HG02852 (cell line): ENCODE measurements around the gene FAM163B.
"Not testable (repeated sequence)": the region's sequence is repeated elsewhere in the genome, so short reads cannot be mapped to it uniquely, and the experiment has no call there.

Source experiments
- ATAC-seq: cut with Tn5 transposase; IDR thresholded peaks from one replicate; pipeline ENCODE4 v1.9.1; 2021; ENCODE audit warnings: mild to moderate bottlenecking, moderate library complexity; ENCODE audit not compliant: unreplicated experiment

Gene FAM163B

GRCh38 chr9:133640160-133640559 lies 31.0 kb upstream of the FAM163B start:
- no peak for ATAC-seq

- no peak for ATAC-seq
These were observed 30.4 kb upstream of the FAM163B start for GRCh38 chr9:133639613-133640012.

GRCh38 chr9:133638711-133639110 lies 29.5 kb upstream of the FAM163B start:
- no peak for ATAC-seq

- ATAC-seq = no peak
These were observed 28.9 kb upstream of the FAM163B start for GRCh38 chr9:133638076-133638475.

- ATAC-seq = no peak
These were observed 28.4 kb upstream of the FAM163B start for GRCh38 chr9:133637451-133638055.

GRCh38 chr9:133636902-133637301 lies 27.7 kb upstream of the FAM163B start:
- ATAC-seq = no peak

GRCh38 chr9:133635533-133636531 lies 26.6 kb upstream of the FAM163B start, which contains the start of gene DBH:
TSS of gene DBH (plus strand) at chr9:133636363. CDS start at chr9:133636372, 9 bp downstream.
- ATAC-seq = no peak

GRCh38 chr9:133635098-133635497 lies 25.9 kb upstream of the FAM163B start:
- ATAC-seq = no peak

GRCh38 chr9:133634081-133634691 lies 25.0 kb upstream of the FAM163B start:
- ATAC-seq = no peak

GRCh38 chr9:133633681-133634080 lies 24.5 kb upstream of the FAM163B start:
- ATAC-seq = no peak

- ATAC-seq = no peak
These were observed 23.9 kb upstream of the FAM163B start for GRCh38 chr9:133632806-133633680.

- no peak for ATAC-seq
These were observed 21.9 kb upstream of the FAM163B start for GRCh38 chr9:133631111-133631510.

- ATAC-seq = no peak
These were observed 20.3 kb upstream of the FAM163B start for GRCh38 chr9:133629221-133630110.

- ATAC-seq = no peak
These were observed 19.6 kb upstream of the FAM163B start for GRCh38 chr9:133628766-133629165.

- no peak for ATAC-seq
These were observed 18.2 kb upstream of the FAM163B start for GRCh38 chr9:133627341-133627740.

- not testable (repeated sequence) for ATAC-seq
These were observed 16.8 kb upstream of the FAM163B start for GRCh38 chr9:133626008-133626407.

GRCh38 chr9:133622555-133622954 lies 13.4 kb upstream of the FAM163B start:
- no peak for ATAC-seq

- no peak for ATAC-seq
These were observed 12.6 kb upstream of the FAM163B start for GRCh38 chr9:133621725-133622267.

GRCh38 chr9:133619791-133620190 lies 10.6 kb upstream of the FAM163B start:
- no peak for ATAC-seq
